ENCODE data around the gene MKRN2.

DNA sequence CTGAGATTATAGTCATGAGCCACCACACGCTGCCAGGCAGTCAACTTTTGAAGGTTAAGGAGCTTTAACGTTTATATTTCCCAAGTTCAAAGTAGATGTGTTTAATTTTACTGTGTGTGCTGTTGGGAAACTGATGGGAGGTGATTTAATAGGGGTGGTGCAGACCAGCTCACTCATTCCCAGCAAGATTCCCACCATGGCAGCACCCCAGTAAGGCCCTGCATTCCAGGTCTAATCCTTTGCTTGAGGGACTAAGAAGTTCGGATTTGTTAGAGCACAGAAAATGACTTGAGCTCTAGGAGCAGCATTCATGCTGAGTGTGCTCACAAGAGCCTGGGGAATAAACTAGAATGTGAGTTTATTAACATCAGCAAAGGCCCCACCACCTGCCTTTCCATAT, 47.4 kb upstream of the MKRN2 start:
- TF ChIP-seq, protein P1, sequence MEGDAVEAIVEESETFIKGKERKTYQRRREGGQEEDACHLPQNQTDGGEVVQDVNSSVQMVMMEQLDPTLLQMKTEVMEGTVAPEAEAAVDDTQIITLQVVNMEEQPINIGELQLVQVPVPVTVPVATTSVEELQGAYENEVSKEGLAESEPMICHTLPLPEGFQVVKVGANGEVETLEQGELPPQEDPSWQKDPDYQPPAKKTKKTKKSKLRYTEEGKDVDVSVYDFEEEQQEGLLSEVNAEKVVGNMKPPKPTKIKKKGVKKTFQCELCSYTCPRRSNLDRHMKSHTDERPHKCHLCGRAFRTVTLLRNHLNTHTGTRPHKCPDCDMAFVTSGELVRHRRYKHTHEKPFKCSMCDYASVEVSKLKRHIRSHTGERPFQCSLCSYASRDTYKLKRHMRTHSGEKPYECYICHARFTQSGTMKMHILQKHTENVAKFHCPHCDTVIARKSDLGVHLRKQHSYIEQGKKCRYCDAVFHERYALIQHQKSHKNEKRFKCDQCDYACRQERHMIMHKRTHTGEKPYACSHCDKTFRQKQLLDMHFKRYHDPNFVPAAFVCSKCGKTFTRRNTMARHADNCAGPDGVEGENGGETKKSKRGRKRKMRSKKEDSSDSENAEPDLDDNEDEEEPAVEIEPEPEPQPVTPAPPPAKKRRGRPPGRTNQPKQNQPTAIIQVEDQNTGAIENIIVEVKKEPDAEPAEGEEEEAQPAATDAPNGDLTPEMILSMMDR (IDR thresholded peaks at IDR 0.05): no peak
- TF ChIP-seq POLR2A (IDR thresholded peaks at IDR 0.05): no peak

Data from uterus (tissue), 2 donors.